ENCODE data around the gene TMEM225B. TPM values are rescaled to one million over a fixed set of nuclear protein-coding genes. Genes with fewer than 3 reads are reported as not detected.
"Not testable (repeated sequence)": the region's sequence is repeated elsewhere in the genome, so short reads cannot be mapped to it uniquely, and the experiment has no call there.

The TMEM225B gene
- total RNA-seq, 3 donors from 2014 or later, result 1.0 to 4.5 (median 2.0) TPM

- Histone ChIP-seq H3K36me3 (peaks cover 7% of the 10 kb centered on the region), H3K4me1 (peaks cover 0 to 7% of the 10 kb centered on the region in 2 donors), H3K27me3 (no peaks in the 10 kb centered on the region), H3K27ac (no peak overlapping the region), H3K9me3 (no peaks in the 10 kb centered on the region), H3K4me3 (no peak overlapping the region)
- TF ChIP-seq POLR2AphosphoS5 (IDR thresholded peaks at IDR 0.05) (no peak), POLR2A (IDR thresholded peaks at IDR 0.05) (no peak), CTCF (IDR thresholded peaks at IDR 0.05) (no peak)
- no peak for DNase-seq (ENCODE audit: low spot score in 2 of 2)
- intact Hi-C loops (cut with DNase I; ENCODE audit: low total_unique reads), result no loop called here
Measured at GRCh38 chr7:99563650-99564049, 34.4 kb upstream of the TMEM225B start.

- H3K9me3 ChIP-seq; DNase-seq (ENCODE audit: low spot score in 2 of 2); H3K36me3 ChIP-seq; H3K4me3 ChIP-seq; H3K27me3 ChIP-seq; H3K27ac ChIP-seq; H3K4me1 ChIP-seq; intact Hi-C loops (cut with DNase I; ENCODE audit: low total_unique reads): not testable (repeated sequence)
Measured at GRCh38 chr7:99568770-99569169, 29.3 kb upstream of the TMEM225B start.

GRCh38 chr7:99571768-99572167, 26.3 kb upstream of the TMEM225B start:
- TF ChIP-seq CTCF (IDR thresholded peaks at IDR 0.05) (no peak), POLR2A (IDR thresholded peaks at IDR 0.05) (no peak), POLR2AphosphoS5 (IDR thresholded peaks at IDR 0.05) (no peak)
- intact Hi-C loops (cut with DNase I; ENCODE audit: low total_unique reads), result no loop called here
- no peaks in the 10 kb centered on the region for H3K27me3 ChIP-seq
- H3K9me3 ChIP-seq, result no peaks in the 10 kb centered on the region
- H3K27ac ChIP-seq, result no peak overlapping the region
- DNase-seq (ENCODE audit: low spot score in 2 of 2), result no peak
- H3K4me3 ChIP-seq, result no peak overlapping the region
- H3K36me3 ChIP-seq, result no peaks in the 10 kb centered on the region
- no peaks in the 10 kb centered on the region for H3K4me1 ChIP-seq

GRCh38 chr7:99573257-99573656, 24.8 kb upstream of the TMEM225B start:
- H3K9me3 ChIP-seq, result no peaks in the 10 kb centered on the region
- no peaks in the 10 kb centered on the region for H3K4me1 ChIP-seq
- no peak for DNase-seq (ENCODE audit: low spot score in 2 of 2)
- H3K27ac ChIP-seq, result no peak overlapping the region
- H3K27me3 ChIP-seq, result no peaks in the 10 kb centered on the region
- H3K4me3 ChIP-seq, result no peak overlapping the region
- intact Hi-C loops (cut with DNase I; ENCODE audit: low total_unique reads), result no loop called here
- no peaks in the 10 kb centered on the region for H3K36me3 ChIP-seq
- TF ChIP-seq POLR2AphosphoS5 (IDR thresholded peaks at IDR 0.05) (no peak), CTCF (IDR thresholded peaks at IDR 0.05) (no peak), POLR2A (IDR thresholded peaks at IDR 0.05) (no peak)

GRCh38 chr7:99576251-99576650, 21.8 kb upstream of the TMEM225B start:
- intact Hi-C loops (cut with DNase I; ENCODE audit: low total_unique reads), result no loop called here
- Histone ChIP-seq H3K27me3 (no peaks in the 10 kb centered on the region), H3K27ac (no peak overlapping the region), H3K9me3 (no peaks in the 10 kb centered on the region), H3K4me1 (no peaks in the 10 kb centered on the region), H3K4me3 (no peak overlapping the region), H3K36me3 (no peaks in the 10 kb centered on the region)
- DNase-seq (ENCODE audit: low spot score in 2 of 2), result no peak
- TF ChIP-seq CTCF (IDR thresholded peaks at IDR 0.05), result no peak
- no peak for TF ChIP-seq POLR2AphosphoS5 (IDR thresholded peaks at IDR 0.05)
- no peak for TF ChIP-seq POLR2A (IDR thresholded peaks at IDR 0.05)

Measured in breast epithelium (tissue), 4 donors.